Measurements from ENCODE around the gene SSTR3.
"Not testable (repeated sequence)": the region's sequence is repeated elsewhere in the genome, so short reads cannot be mapped to it uniquely, and the experiment has no call there.

Gene SSTR3

GRCh38 chr22:37210041-37210803 lies 2.1 kb downstream of the SSTR3 start:
- DNase-seq (ENCODE audit: low read depth): no peak

- no peak for DNase-seq (ENCODE audit: low read depth)
Measured at GRCh38 chr22:37209140-37209845, 3.0 kb downstream of the SSTR3 start.

- no peak for DNase-seq (ENCODE audit: low read depth)
Measured at GRCh38 chr22:37208401-37209139, 3.7 kb downstream of the SSTR3 start.

GRCh38 chr22:37207981-37208380 lies 4.3 kb downstream of the SSTR3 start:
- DNase-seq (ENCODE audit: low read depth): no peak

- DNase-seq (ENCODE audit: low read depth): no peak
Measured at GRCh38 chr22:37206841-37207821, 5.1 kb downstream of the SSTR3 start.

GRCh38 chr22:37206118-37206840 lies 6.0 kb downstream of the SSTR3 start:
- no peak for DNase-seq (ENCODE audit: low read depth)

DNA sequence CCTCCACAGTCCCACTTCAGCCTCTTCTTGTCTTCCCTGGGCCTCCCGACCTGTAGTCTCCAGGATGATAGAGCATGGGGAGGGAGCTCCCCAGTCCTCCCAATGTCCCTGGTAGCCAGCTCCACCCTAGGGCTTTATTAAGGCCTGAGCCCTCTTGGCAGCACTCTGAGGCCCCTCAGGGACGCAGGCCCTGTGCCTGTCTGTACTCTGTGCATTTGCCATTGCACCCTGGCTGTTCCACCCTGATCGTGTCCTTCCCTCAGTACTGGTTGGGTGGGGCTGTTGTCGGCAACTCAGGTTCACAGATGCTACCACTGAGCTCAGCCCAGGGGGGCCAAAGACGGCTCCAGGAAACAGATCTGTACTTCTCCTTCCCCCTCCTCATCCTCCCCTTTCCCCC lies 7.2 kb downstream of the SSTR3 start:
- DNase-seq (ENCODE audit: low read depth): no peak

DNA sequence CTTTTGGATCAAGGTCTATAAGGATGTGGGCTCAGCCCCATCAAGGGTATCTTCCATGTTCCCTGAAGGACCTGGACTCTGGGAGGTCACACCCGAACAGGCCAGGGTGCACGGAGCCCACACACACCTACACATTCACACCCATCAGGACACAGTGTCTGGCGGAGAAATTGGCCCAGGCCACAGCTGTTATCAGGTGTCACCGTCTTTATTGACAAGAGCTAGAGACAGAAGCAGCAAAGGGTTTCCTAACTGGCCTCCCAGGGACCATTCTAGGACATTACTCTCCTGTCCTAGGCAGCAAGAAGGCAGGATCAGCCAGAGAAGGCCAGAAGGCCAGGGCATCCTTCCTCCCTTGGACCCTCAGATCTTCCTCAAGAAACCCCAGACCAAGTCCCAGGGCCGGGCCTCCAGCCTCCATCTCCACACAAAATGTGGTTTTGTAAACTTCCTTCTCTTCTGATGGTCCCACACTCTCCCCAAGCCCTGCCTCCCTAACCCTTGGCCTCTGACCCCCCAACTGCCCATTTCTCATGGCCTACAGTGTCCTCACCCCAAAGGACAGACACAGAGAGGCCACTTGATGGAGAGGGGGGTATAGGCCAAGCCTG lies 8.1 kb downstream of the SSTR3 start:
- no peak for DNase-seq (ENCODE audit: low read depth)

DNA sequence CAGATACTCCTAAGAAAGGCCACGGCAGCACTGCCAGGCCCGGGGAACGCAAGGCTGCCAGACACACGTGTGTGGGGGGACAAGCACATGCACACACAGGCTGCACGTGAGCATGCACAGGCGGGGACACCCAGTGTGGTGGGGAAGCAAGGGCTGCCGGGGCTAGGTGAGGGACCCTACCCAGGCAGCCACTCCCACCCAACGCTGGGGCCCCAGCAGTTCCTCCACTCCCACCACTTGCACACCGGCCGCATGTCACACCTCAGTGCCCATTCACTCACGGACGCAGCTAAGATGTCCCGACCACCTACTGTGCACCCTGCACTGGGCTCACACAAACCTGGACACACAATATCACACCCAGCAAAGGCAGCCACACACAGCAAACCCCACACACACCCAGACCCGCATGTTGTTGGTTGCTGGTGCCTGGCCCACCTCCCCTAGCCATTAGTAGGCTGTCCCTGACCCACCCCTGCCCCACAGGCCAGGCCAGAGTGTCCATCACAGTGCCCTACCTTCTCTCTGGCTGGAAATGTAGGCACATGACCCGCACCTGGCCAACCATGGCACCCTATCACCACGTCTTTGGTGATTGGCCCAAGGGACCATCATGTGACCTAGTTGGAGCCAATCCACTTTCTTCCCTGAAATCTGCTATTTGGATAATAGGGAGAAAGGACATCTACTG lies 8.8 kb downstream of the SSTR3 start:
- DNase-seq (ENCODE audit: low read depth): no peak

DNA sequence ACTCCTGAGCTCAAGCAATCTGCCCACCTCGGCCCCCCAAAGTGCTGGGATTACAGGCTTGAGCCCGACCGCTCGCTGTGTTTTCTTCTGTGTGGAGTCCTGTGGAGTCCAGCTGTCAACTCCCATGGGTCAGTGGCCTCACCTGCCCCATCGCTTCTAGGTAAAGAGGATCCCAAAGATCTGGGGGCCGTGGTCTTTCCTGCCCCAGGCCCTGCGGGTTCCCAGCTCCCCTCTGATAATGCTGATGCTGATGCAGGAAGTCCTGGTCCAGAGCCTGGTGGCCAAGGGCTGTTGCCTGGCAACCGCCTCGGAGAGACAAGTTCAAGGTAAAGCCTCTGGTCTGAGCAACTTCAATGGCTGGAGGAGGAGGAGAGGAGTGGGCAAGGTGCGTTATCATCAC lies 9.6 kb downstream of the SSTR3 start:
- no peak for DNase-seq (ENCODE audit: low read depth)

DNA sequence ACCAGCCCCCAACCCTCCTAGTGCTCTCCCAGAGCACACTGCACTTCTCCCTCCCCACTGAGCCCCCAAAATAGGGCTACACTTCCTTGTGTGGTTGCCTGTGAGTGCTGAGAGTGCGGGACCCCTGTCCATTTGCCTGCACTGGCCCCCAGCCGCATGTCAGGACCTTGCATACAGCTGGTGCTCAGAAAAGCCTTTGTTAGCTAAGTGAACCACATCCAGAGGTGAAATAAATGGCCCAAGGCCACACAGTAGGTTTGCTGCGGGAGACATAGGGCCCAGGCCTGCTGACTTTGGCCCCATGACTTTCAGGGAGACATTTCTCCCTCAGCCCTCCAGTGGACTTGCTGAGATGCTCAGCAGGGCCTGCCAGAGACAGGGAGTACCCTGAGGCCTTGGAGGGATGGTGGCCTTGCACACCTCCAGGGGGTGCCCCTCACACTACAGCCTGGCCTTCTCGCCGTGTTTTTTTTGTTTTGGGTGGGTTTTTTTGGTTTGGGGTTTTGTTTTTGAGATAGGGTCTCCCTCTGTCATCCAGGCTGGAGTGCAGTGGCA lies 10.2 kb downstream of the SSTR3 start:
- DNase-seq (ENCODE audit: low read depth): no peak

DNA sequence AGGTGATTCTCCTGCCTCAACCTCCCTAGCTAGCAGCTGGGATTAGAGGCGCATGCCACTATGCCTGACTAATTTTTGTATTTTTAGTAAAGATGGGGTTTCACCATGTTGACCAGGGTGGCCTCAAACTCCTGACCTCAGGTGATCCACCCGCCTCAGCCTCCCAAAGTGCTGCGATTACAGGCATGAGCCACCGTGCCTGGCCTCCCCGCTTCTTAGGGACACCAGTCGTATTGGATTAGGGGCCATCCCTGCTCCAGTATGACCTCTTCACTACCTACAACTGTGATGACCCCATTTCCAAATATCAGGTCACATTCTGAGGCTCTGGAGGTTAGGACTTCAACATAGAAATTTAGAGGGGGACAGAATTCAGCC lies 10.8 kb downstream of the SSTR3 start:
- not testable (repeated sequence) for DNase-seq (ENCODE audit: low read depth)

- DNase-seq (ENCODE audit: low read depth): no peak
Measured at GRCh38 chr22:37199760-37200108, 12.5 kb downstream of the SSTR3 start.

DNA sequence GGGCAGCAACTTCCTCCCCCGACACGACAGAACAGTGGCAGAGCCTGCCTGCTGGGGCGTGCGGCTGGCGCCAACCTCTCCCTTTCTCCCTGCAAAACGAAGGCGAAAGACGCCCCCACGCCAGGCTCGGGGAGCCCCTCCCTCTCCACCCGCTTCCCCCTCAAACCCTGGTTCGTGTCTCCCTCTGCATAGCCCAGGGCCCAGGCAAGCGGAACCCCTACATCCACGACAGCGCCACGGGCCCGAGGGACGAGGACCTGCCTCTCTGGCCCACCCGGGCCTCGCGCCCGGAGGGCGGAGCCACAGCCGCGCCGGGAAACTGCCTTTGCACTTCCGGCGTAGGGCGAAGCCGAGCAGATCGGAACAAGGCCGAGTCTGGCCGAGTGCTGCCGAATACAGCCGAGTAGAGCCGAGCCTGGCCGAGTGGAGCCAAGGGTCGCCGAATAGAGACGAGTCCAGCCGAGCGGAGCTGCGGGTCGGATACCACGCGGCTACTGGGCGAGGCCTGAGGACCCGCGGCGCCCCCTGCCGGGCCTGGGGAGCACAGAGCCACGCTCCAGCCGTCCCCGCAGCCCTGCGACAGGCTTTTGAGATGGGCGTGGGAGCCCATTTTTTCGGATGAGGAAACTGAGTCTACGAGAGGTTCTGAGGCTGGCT lies 13.0 kb downstream of the SSTR3 start:
- DNase-seq (ENCODE audit: low read depth): peak; percentile 100

- peak; percentile 92 for DNase-seq (ENCODE audit: low read depth)
Measured at GRCh38 chr22:37198258-37199102, 13.8 kb downstream of the SSTR3 start.

DNA sequence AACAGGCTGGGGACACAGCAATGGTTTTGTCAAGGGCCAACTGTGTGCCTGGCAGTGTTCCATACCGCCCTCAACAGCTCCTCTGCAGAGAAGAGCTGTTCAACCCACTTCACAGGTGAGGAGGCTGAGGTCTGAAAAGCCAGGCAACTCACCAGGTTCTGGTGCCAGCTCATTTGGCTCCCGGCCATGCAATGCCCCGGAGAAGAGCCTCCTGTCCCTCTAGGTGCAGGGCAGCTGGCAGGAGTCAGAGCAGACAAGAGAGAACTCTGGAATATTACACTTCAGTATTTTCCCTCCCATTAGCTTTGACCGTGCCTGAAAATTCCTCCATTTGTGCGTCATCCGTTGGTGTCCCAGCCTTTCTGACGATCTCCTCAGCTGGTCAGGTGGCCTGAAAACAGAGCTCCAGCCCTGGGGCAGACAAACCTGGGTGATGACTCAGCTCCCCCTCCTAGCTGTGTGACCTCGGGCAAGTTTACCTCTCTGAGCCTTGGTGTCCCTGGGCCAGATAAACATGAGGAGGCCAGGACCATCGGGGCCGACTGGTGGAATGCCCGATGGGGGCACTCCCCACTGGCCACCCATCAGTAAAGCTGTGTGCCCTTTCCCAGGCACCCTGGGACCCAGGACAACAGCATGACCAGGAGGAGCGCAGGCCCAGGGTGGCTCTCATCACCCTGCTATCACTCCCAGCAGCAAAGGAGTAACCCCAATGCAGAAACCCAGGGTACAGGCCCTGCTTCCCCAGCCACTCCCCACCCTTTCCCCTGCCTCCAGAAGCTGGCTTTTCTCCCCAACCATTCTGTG lies 14.6 kb downstream of the SSTR3 start:
- DNase-seq (ENCODE audit: low read depth): no peak

Measured in activated T-cell treated with anti-CD3 and anti-CD28 coated beads for 48 hours (primary cell).